Bronchial epithelial cell (primary cell): ENCODE measurements around the gene CD300C. TPM values are rescaled to one million over a fixed set of nuclear protein-coding genes. Genes with fewer than 3 reads are reported as not detected.

ENCODE experiments used
- DNase-seq: peaks from one replicate; pipeline ENCODE4 v3.0.0-alpha.2; 2010; ENCODE audit warnings: low read depth
- FAIRE-seq: peaks from 2 replicates; lab custom pipeline; 2011; peaks lifted over from hg19 to GRCh38; lab: Jason Lieb, UNC
- H3K27me3 ChIP-seq: 2 replicates; pipeline ENCODE4 v1.5.1; 2011; ENCODE audit warnings: low read length; ENCODE audit not compliant: control insufficient read depth, insufficient read depth
- H3K36me3 ChIP-seq: 2 replicates; pipeline ENCODE4 v1.5.1; 2011; ENCODE audit warnings: low read length; ENCODE audit not compliant: control insufficient read depth, insufficient read depth
- H3K4me3 ChIP-seq: 2 replicates; pipeline ENCODE4 v1.5.1; 2011; ENCODE audit warnings: mild to moderate bottlenecking, low read depth, low read length, control low read depth
- CTCF ChIP-seq: IDR thresholded peaks from 2 replicates; pipeline ENCODE4 v1.5.1; 2011; ENCODE audit warnings: mild to moderate bottlenecking, moderate library complexity, low read length, control low read depth, inconsistent platforms; ENCODE audit not compliant: insufficient read depth, severe bottlenecking
- total RNA-seq: library from RNA; depleted of rRNA; stranded (reverse); fragments of >200 nt; gene quantifications from 2 replicates; pipeline ENCODE4 v1.2.1, GENCODE V29; 2014

The CD300C gene
- total RNA-seq, 1 donor from 2014 or later = not detected

- no peak for TF ChIP-seq CTCF
- no peak overlapping the region for H3K4me3 ChIP-seq
- FAIRE-seq (no peak), DNase-seq (no peak)
- H3K36me3 ChIP-seq = no peaks in the 10 kb centered on the region
- H3K27me3 ChIP-seq = no peaks in the 10 kb centered on the region
These were observed 18.2 kb downstream of the CD300C start for GRCh38 chr17:74527756-74528155.

- FAIRE-seq (no peak), DNase-seq (no peak)
- Histone ChIP-seq H3K4me3 (no peak overlapping the region), H3K36me3 (no peaks in the 10 kb centered on the region), H3K27me3 (no peaks in the 10 kb centered on the region)
- TF ChIP-seq CTCF = no peak
These were observed 18.8 kb downstream of the CD300C start for GRCh38 chr17:74527081-74527480.

GRCh38 chr17:74526681-74527080 lies 19.2 kb downstream of the CD300C start:
- Histone ChIP-seq H3K27me3 (no peaks in the 10 kb centered on the region), H3K36me3 (no peaks in the 10 kb centered on the region), H3K4me3 (no peak overlapping the region)
- DNase-seq = no peak
- TF ChIP-seq CTCF = no peak
- no peak for FAIRE-seq

DNA sequence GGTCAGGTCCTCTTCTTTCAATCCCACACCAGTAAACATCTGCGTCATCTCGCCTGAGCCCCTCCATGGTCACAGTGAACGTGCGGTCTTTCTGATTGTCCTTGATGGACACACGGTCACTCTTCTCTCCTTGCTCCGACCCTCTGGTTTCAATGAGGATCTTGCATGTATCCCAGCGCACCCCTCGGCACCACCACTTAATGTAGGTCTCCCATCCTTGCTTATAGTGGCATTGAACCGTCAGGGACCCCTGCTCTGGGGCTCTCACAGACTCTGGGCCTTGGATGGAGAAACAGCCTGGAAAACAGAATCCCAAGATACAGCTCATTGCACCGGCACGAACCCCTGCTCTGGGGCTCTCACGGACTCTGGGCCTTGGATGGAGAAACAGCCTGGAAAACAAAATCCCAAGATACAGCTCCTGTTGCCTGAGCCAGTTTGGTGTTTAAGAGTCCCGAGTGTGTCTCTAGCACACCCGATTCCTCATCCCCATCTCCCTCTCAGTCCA lies 20.1 kb downstream of the CD300C start:
- Histone ChIP-seq H3K4me3 (no peak overlapping the region), H3K27me3 (no peaks in the 10 kb centered on the region), H3K36me3 (no peaks in the 10 kb centered on the region)
- FAIRE-seq = no peak
- no peak for TF ChIP-seq CTCF
- no peak for DNase-seq

DNA sequence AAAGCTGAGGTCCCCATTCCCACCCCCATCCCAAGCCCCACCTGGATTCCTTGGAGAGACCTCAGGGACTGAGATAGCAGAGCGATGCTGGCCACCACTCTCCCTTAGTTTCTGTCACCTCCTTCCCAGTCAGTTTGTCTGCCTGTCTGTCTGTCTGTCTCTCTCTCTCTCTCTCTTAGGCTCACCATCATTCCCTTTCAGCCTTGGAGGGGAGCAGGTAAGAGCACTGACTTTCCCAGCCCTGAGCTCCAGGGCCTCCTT lies 20.5 kb downstream of the CD300C start:
- DNase-seq = no peak
- no peaks in the 10 kb centered on the region for H3K27me3 ChIP-seq
- H3K36me3 ChIP-seq = no peaks in the 10 kb centered on the region
- no peak overlapping the region for H3K4me3 ChIP-seq
- TF ChIP-seq CTCF = no peak
- FAIRE-seq = peak; percentile 99

DNA sequence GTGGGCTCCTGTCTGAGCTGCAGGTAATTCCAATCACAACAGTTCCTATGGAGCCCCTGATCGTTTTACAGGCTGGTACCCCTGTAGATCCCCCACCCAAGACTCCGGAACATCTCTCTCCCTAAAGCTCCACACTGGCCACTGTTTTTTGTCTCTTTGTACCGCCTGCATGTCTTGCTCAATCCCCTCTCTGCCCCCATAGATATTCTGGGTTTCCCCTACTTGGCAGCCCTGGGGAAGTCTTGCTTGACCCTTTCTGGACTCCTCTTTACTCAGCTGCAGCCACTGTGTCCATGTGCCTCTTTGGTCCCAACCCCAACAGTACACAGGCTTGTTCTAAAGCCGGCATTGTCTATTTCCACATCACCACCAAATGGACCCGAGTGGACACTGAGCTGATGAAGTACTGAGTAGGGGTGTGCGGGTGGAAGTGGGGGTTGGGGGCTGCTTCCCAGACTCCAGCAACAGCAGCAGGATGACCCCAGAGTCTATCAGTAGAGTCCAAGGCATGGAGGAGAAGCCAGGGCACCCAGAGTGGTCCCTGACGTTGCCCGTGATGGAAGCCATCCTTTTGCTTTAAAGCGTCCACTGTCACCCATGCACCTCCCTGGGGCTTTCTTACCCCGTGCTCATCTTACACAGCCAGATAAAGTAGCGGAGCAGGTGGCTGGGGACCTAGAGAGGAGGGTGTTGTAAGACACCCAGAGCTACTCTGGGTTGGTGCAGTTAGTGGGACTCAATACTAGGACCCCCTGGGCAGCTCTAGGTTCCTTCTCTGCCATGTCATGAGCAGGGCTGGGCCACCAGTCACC lies 21.1 kb downstream of the CD300C start:
- Histone ChIP-seq H3K27me3 (no peaks in the 10 kb centered on the region), H3K36me3 (no peaks in the 10 kb centered on the region), H3K4me3 (no peak overlapping the region)
- no peak for TF ChIP-seq CTCF
- DNase-seq (no peak), FAIRE-seq (no peak)
